Activated T-cell treated with anti-CD3 and anti-CD28 coated beads, Interleukin-2, amount 50 U/mL, for 1 hour (primary cell): ENCODE measurements around the gene NFIX.

Experiments
- DNase-seq: peaks from one replicate; pipeline ENCODE4 v3.0.0-alpha.2; 2020

NFIX gene

DNA sequence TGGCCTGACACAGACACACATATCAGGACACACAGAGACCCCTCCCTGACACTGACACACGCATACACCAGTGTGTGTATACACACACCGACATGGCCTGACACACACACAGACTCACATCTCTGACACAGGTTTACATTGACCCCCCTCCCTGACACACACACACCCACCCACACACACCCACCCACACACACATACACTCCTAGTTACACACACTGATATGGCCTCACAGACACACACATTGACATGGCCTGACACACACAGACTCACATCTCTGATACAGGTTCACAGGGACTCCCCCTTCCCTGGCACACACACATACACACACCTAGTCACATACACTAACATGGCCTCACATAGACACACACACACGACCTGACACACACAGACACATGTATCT is 4.4 kb upstream of the NFIX start:
- DNase-seq: no peak

DNA sequence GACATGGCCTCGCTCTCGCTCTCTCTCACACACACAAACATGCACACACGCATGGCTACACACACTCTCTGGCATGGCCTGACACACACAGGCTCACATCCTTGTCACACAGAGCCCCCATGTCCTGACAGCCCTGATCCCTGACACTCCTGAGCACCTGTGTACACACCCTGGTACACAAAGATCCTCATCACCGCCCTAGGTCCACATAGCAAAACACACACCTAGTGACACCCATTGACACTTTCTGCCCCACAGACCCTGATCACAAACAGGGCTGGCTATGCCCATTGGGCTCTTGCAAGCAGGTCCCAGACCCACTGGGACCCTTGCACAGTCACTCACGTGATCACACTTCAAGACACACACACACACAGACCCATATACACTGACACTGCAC is 4.0 kb upstream of the NFIX start:
- DNase-seq: no peak

DNA sequence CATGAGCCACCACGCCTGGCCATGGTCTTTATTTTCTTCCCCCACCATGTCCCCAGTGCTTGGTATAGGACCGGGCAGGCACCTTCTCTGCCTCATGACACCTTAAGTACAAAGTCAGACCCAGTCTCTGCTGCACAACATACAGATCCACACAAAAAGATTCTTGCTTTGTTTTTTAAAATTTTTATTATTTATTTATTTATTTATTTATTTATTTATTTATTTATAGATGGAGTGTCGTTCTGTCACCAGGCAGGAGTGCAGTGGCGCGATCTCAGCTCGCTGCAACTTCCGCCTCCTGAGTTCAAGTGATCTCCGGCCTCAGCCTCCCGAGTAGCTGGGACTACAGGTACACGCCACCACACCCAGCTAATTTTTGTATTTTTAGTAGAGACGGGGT is 2.5 kb upstream of the NFIX start:
- DNase-seq: no peak

DNA sequence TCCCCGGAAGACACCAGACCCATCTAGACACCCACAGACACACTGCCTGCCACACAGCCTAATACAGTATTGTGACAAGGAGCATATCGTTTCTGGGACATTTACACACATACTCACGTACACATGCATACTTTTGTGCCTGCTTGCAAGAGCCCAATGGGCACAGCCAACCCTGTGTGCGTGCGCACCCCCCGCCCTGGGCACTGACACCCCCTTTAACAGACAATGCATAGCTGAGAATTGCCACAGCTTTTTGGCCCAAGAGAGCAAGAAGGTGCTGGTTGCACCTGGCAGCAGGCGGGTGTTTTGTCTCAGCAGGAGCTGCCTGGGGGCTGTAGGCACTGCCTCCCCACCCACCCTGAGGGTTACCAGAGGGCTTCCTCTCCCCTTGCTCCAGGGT is 1.7 kb upstream of the NFIX start:
- no peak for DNase-seq

DNA sequence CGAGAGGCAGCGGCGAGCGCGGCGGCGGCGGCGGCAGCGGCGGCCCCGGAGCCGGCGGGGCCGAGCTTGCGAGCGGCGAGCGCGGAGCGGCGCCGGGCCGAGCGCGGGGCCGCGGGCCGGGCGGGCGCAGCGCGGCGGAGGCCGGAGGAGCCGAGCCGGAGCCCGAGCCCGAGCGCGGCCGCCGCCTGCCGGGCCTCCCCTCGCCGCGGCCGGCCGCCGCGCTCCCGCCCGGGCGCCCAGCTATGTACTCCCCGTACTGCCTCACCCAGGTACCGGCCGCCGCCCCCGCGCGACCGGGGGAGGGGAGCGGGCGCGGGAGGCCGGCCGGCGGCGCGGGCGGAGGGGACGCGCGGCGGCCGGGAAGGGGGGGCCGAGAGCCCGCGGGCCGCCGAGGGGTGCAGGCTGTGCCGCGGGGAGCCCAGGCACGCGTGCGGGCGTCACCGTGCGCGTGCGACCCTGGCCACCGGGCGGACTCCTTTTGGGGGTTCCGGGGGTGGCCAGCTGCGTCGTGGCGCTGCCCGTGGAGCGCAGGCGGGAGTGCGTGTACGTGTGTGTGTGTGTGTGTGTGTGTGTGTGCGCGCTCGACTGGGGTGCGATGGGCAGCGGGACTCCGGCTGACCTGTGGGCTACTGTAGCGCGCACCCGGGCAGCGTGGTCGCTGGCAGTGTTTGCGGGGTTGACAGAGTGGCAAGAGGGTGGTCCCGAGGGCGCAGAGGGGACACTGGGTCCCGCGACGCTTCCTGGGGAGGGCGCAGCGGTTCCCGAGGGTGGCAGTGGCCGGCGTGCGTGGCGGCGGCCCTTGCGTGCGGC is 526 bp downstream of the NFIX start:
- DNase-seq: no peak

DNA sequence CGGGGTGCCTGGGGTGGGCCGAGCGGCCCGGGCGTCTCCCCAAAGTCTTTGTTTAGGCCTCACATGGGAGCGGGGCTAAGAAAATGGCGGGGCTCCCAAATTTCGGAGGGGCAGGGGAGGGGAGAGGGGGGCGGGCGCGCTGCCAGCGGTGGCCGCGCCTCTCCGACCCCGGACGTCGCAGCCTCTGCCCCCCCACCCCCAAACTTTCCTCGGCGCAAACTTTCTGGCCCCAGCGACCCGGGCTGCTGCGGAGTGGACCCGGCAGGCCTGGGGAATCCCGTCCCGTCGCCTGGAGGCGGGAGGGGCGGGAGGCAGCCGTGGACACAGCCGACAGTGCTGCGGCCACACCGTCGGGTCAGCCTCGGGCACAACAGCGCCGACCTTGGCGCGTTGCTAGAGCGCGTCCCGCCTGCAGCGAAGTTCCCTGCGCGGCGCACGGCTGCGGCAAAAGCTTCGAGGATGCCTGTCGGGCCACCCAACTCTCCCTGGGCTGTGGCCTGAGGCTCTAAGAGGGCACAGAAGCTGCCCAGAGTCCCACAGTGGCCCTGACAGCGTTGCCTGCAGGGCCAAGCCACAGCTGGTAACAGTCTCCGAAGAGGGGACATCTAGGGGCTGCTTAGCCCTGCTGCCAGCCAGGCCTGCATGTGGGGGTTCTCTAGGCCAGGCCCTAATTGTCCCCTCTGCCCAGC is 1.3 kb downstream of the NFIX start:
- no peak for DNase-seq

DNA sequence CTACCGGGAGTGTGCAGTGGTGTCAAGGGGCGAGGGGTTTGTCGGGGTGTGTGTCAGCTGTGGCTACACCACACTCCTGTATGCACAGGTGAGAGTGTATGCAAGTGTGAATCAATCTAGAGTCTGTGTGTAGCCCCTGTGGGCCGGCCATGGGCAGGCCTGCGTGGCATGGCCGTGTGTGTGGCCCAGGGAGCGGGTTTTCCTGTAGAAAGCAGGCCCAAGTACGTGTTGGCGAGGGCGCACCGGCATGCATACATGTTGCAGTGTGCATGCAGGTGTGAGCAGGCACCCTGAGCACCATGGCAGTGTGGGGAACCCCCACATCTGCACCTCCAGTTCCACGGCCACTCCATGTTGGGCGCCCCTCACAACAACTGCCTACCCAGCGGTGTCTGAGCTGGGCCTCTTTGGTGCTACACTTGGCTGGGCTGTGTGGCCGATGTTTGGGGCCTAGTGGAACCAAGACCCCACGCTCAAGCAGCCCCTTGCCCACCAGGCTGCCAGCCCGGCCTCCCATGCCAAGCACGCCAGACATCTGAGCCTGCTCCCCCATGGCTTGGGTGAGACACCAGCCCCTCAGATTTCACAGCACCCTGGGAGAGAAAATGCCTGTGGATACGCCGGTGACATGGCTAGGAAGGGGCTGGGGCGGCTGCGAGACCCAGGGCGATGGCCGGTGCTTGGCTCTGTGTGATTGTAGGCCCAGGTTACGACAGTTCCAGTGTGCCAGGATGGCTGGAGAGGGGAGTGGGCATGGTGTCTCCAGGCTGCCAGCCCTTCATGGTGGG is 2.1 kb downstream of the NFIX start:
- DNase-seq: no peak

DNA sequence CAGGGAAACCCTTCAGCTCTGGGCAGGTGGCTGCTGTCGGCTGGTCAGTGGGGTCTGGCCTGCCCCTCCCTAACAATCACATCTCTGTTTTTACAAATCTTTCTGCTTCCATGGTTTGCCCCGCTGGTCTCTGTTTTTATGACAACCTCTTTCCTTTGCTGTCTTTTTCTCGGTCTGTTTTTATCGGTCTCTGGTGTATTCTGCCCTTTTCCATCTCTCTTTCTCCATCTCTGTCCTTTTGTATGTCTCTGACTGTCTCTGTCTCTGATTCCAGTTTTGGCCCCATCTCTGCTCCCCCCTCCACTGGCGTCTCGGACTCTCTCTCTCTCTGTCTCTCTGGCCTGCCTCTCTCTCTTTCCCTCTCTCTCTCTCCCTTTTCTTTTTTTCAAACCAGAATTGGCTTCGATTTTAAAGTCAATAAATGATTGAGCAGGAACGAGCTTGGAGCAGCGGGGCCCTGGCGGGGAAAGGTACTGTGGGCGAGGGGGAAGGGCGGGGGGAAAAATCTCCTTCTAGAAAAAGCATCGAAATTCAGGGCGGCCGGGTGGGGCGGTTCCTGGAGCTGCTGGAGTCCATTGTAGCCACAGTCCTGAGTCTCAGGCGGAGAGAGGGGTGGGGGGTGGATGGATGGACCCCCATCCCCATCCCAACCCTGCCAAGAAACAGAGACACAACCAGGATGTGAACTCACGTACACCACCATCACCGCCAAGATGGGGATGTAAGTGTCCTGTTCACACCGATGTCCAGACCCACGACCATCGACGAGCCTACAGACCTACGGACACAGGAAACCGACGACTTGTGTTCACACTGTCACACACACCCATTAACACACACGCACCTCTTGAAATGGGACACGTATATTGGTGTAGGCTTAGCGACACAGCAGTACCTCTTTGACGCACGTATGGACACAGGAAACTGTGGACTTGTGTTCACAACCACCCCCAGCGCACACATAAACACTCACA is 3.0 kb downstream of the NFIX start:
- DNase-seq: no peak

DNA sequence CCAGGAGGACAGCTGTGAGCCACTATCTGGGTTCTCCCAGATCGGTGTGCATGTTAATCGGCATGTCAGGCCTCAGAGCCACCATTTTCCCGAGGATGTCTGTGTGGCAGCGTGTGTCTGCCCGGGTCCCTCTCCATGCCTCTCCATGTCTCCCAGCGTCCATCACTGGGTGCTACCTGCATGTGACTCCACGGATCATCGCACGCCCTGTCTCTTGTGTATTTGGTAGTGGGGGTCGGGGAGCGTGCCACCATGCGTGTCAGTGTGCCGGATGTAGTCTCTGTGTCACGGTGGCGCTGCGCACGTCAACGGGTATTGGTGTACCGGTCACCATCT is 5.9 kb downstream of the NFIX start:
- no peak for DNase-seq

DNA sequence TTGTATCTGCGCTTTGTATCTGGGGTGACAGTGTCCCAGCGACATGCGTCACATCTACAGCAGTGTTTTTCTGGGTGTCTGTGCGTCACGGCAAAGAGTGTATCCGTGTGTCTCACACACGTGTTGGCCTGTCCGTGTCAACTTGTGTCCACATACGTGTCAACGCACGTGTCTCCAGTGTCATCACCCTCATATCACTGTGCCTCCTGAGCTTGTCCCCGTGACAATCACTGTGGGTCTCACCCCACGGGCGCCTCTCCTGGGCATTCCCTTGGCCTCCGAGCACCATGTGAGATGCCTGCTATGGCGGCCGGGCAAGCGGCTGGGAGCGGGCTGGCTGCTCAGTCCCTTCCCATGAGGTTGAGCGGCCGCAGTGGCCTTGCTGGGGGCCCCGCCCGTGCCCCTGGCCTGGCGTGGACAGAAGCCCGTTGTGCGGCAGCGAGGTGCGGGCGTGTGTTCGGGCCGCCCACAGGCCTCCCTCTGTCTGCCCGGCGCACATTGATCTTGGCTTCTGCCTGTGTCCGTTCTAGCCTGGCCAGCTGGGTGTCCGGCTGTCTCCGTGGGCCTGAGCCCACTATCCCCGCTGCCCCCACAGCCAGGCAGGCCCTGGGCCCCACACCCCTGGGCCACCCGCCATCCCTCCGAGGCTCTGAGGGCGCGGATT is 6.4 kb downstream of the NFIX start:
- no peak for DNase-seq

DNA sequence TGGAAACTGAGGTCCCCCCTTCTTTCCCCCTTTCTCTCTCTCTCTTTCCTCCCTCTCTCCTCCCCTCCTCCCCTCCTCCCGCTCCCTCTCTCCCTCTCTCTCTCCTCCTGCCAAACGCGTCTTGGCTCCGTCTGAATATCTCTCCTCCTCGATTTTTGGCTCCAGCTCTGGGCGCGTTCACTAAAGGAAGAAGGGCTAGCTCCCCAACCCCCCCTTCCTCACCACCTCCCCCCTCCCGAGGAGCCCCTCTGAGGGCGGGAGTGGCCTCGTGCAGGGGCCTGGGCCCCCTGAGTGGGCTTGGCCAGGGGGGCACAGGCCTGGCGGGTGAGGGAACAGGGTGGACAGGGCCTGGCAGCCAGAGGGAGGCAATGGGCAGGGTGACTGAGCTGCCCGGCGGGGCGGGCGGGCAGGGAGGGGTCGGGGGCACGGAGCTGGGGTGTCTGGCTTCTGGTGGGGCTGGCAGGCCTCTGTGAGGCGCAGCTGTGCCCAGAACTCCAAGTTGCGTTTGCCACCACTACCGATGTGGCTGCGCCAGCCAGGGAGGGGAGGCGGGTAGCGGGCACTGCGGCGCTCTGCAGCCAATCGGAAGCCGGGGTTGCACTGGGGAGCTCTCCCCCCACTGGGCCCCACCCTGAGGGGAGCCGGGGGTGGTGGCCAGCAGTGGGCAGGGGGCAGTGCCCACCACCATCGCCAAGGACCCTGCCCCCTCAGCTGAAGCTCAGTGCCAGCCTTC is 7.1 kb downstream of the NFIX start:
- no peak for DNase-seq

DNA sequence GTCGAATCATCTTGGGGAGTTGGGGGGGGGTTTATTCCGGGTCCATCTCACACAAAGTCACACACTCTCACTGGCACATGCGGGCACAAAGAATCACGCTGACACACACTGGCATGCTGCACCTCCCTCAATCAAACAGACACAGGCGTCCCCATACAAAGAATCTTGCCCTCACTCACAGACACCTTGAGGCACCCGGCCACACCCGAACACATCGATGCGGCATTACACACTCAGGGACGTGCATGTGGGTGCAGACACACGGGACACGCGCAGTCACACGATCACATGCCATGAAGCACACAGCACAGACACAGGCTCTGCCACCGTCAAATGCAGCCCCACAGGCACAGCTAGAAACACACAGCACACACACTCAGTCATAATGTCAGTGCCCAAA is 7.8 kb downstream of the NFIX start:
- no peak for DNase-seq

DNA sequence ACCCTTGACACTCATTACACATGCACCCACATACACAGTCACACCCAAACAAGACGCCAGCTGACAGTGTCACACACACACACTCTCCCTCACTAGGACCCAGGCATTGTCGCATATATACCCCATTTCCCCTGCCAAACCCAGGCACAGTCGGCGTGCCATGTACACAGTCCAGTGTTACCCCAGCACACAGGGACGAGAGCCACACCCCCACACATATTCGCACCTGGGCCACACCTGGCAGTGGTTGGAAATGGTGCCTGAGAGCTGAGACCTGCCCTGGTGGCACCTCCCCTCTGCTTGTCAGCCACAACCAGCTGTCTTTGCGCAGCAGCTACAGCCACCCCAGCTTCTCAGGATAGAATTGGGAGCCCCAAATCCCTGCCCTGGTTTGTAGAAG is 9.0 kb downstream of the NFIX start:
- DNase-seq: no peak

DNA sequence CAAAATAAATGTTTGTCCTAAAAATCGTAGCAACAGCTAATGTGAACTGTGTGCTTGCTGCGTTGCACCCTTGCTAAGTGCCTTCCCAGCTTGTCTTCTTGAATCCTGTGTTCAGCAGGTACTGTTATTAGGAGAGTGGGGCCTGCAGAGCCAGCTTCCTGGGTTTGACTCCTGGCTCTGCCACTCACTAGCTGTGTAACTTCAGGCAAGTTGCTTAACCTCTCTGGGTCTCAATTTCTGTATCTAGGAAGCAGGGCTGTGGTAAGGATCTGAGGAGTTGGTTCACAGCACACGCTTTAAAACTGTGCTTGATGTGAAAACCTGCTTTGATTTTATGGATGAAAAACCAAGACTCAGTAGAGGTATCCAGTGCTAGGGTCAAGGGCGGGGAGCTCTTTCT is 10.0 kb downstream of the NFIX start:
- no peak for DNase-seq

DNA sequence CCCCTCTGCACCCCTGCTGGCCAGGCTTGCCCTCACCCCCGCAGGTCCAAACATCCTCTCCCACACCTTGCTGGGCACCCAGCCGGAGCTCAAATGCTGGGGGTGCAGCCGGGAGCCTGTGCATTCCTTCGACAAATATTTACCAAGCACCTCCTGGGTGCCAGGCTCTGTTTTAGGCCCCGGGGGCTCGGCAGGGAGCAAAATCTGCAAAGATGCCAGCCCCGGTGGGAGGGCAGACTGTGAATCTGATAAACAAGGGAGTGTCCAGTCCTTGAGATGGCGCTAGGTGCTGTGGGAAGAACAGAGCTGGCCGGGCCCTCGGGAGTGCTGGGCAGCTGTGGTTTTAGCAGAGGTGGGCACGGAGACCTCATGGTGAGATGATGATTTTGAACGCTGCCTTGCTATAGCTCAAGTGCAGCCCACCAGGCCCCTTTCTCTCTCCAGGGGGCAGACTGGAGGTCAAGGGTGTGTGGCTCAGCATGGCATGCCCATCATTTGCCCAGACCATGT is 10.6 kb downstream of the NFIX start:
- no peak for DNase-seq

DNA sequence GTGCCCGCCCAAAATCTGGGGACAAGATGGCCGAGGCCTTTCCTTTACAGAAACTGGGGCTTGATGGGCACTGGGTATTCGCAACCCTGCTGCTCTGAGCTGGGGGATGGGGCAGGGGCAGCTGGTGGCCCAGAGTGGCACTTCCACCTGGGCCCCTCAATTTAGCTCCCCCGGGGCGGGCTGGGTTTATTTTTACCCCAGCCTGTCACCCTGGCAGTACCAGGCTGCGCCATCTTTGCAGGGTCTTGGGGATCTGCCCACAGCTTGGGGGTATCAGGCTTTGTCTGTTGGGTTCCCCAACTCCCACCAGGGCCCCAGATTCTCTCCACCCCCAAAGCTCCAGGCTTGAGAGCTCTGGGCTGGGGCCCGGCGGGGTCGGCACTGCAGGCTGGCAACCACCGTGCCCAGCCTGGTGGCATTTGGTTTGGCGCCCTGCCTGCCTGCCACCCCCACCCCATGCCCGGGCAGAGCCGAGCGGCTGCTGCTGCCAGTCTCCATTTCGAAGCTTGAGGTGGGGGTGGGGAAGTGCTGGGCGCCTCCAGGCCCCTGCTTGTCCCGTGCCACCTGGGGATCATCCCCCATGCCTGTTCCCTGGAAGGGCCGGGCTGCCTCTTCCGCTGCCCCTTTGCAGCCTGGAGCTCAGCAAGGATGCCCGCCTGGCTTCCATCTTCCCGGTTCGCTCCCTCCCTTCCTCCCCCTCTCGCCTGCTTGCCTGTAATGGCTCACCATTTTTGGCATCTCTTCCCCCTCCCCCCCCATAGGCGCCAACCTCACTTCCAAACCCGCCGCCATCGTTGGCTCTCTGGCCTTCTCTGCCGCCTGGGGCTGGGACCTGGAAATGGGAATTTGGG is 11.4 kb downstream of the NFIX start:
- DNase-seq: no peak

DNA sequence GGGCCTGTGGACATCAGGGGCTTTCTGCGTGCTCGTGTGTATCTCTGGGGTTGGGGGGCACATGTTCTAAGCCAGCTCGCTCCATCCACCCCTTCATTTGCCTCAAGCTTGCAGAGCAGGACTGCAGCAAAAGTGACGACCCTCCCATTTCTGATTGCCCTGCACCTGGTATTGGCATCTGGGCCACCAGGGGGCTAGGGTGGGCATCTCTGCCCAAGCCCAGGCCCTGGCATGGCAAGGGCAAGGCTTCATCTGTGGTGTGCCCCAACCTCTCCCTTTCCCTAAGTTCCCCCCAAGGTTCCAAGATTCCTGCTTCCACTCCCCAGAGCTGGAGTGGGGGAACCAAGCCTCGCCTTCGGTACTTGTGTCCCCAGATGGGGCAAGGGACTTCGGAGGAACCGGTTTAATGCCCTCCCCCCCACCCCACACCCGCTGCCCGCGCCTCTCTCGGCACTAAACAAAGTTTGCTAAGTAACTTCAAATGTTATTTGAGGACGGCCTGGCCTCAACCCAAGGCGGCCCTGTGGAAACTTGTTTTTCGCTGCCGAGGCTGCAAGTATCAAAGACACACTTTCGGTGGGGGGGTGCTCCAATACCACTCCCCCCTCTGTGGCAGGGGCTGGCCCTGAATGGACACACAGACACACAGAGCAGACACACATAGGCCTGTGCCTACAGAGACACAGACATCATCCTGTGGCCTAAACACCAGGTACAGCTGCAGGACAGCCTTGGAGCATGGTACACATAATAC is 12.2 kb downstream of the NFIX start:
- DNase-seq: no peak

DNA sequence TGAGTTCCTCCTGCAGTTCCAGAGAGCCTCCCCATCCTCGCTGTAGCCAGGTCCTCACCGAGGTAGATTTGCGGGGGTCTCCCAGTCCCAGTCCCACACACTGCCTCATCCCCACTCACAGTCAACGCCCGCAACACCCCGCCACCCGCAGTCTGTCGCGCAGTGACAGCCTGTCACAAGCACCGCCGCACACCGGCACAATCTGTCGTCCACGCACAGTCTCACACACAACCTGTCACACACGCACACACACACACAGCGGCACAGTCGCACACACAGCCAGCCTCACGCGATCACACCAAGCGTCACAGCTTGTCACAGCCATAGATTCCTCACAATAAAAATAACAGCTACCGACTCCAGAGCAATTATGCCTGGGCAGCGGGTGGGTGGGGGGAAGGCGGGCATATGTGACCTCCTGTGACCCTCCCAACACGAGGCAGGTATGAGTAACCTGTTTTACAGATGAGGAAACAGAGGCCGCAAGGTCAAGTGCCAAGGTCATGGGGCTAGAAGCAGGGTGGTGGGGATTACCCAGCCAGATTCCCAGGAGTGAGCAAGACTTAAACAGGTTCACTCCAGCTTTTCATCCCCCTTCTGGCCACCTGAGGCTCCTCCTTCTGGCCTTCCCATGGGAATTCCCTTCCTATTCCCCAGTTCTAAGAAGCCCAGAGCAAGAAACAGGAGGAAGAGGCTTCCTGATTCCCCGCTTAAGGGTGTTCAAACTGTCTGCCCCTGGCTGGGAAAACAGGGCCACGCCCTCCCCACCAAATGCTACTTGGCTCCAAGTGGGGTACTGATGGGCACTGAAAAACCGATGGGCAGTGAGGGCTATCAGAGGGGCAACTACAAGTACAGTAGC is 13.9 kb downstream of the NFIX start:
- DNase-seq: no peak
